Mononuclear cell (primary cell): ENCODE measurements around the gene UCK2. TPM values are rescaled to one million over a fixed set of nuclear protein-coding genes. Genes with fewer than 3 reads are reported as not detected.

ENCODE experiments used
- H3K27me3 ChIP-seq: 2 replicates; pipeline ENCODE4 v1.6.0; 2011; ENCODE audit warnings: low read length, control low read depth; ENCODE audit not compliant: insufficient read depth
- H3K4me1 ChIP-seq: 2 replicates; pipeline ENCODE4 v1.5.1; 2011; ENCODE audit warnings: mild to moderate bottlenecking, low read length, control low read depth; ENCODE audit not compliant: insufficient read depth
- H3K4me3 ChIP-seq: 2 replicates; pipeline ENCODE4 v1.5.1; 2011; ENCODE audit warnings: mild to moderate bottlenecking, low read length, moderate library complexity
- H3K9me3 ChIP-seq: 2 replicates; pipeline ENCODE4 v1.5.1; 2011; ENCODE audit warnings: low read depth, mild to moderate bottlenecking, control low read depth, low read length
- total RNA-seq: library from RNA; depleted of rRNA; stranded (reverse); fragments of >200 nt; gene quantifications from one replicate; pipeline ENCODE4 v1.2.3, GENCODE V29; 2012

The UCK2 gene
- total RNA-seq, 1 donor: 5.2 TPM

- H3K4me3 ChIP-seq: no peak overlapping the region
- H3K4me1 ChIP-seq: peaks cover 38% of the 10 kb centered on the region
- H3K9me3 ChIP-seq: no peaks in the 10 kb centered on the region
- no peaks in the 10 kb centered on the region for H3K27me3 ChIP-seq
These were observed 48.7 kb downstream of the UCK2 start for GRCh38 chr1:165876121-165876520.

- peaks cover 28% of the 10 kb centered on the region for H3K4me1 ChIP-seq
- no peaks in the 10 kb centered on the region for H3K27me3 ChIP-seq
- no peak overlapping the region for H3K4me3 ChIP-seq
- H3K9me3 ChIP-seq: no peaks in the 10 kb centered on the region
These were observed 50.0 kb downstream of the UCK2 start for GRCh38 chr1:165877411-165877810.

- H3K27me3 ChIP-seq: no peaks in the 10 kb centered on the region
- no peaks in the 10 kb centered on the region for H3K9me3 ChIP-seq
- no peak overlapping the region for H3K4me3 ChIP-seq
- peaks cover 30% of the 10 kb centered on the region for H3K4me1 ChIP-seq
These were observed 50.6 kb downstream of the UCK2 start for GRCh38 chr1:165877940-165878556.

GRCh38 chr1:165879946-165880345 is 52.5 kb downstream of the UCK2 start:
- Histone ChIP-seq H3K4me1 (peaks cover 45% of the 10 kb centered on the region), H3K27me3 (no peaks in the 10 kb centered on the region), H3K9me3 (no peaks in the 10 kb centered on the region), H3K4me3 (no peak overlapping the region)

- no peaks in the 10 kb centered on the region for H3K27me3 ChIP-seq
These were observed 53.6 kb downstream of the UCK2 start for GRCh38 chr1:165880993-165881392.

GRCh38 chr1:165882168-165882837 is 54.9 kb downstream of the UCK2 start:
- no peak overlapping the region for H3K4me3 ChIP-seq
- H3K27me3 ChIP-seq: no peaks in the 10 kb centered on the region
- H3K9me3 ChIP-seq: no peaks in the 10 kb centered on the region
- H3K4me1 ChIP-seq: peaks cover 43% of the 10 kb centered on the region

More at GRCh38 chr1:165880993-165881392, 53.6 kb downstream of the UCK2 start:
- Histone ChIP-seq H3K4me1 (peaks cover 43% of the 10 kb centered on the region), H3K9me3 (no peaks in the 10 kb centered on the region), H3K4me3 (no peak overlapping the region)

GRCh38 chr1:165883056-165883455 is 55.6 kb downstream of the UCK2 start:
- Histone ChIP-seq H3K9me3 (no peaks in the 10 kb centered on the region), H3K4me1 (peaks cover 39% of the 10 kb centered on the region), H3K4me3 (no peak overlapping the region), H3K27me3 (no peaks in the 10 kb centered on the region)

GRCh38 chr1:165884009-165884689 is 56.7 kb downstream of the UCK2 start:
- H3K4me3 ChIP-seq: no peak overlapping the region
- H3K27me3 ChIP-seq: no peaks in the 10 kb centered on the region
- H3K9me3 ChIP-seq: no peaks in the 10 kb centered on the region
- peaks cover 33% of the 10 kb centered on the region for H3K4me1 ChIP-seq

- no peaks in the 10 kb centered on the region for H3K27me3 ChIP-seq
- no peak overlapping the region for H3K4me3 ChIP-seq
- peaks cover 29% of the 10 kb centered on the region for H3K4me1 ChIP-seq
- H3K9me3 ChIP-seq: no peaks in the 10 kb centered on the region
These were observed 57.4 kb downstream of the UCK2 start for GRCh38 chr1:165884690-165885304.

GRCh38 chr1:165885305-165885694 is 57.9 kb downstream of the UCK2 start:
- Histone ChIP-seq H3K27me3 (no peaks in the 10 kb centered on the region), H3K4me1 (peaks cover 27% of the 10 kb centered on the region), H3K4me3 (no peak overlapping the region), H3K9me3 (no peaks in the 10 kb centered on the region)

- Histone ChIP-seq H3K27me3 (no peaks in the 10 kb centered on the region), H3K9me3 (no peaks in the 10 kb centered on the region), H3K4me3 (no peak overlapping the region), H3K4me1 (peaks cover 27% of the 10 kb centered on the region)
These were observed 58.8 kb downstream of the UCK2 start for GRCh38 chr1:165886193-165886592.

- Histone ChIP-seq H3K27me3 (no peaks in the 10 kb centered on the region), H3K9me3 (no peaks in the 10 kb centered on the region), H3K4me3 (no peak overlapping the region), H3K4me1 (peaks cover 27% of the 10 kb centered on the region)
These were observed 59.6 kb downstream of the UCK2 start for GRCh38 chr1:165886983-165887382.

- Histone ChIP-seq H3K4me3 (no peak overlapping the region), H3K4me1 (peaks cover 26% of the 10 kb centered on the region), H3K27me3 (no peaks in the 10 kb centered on the region), H3K9me3 (no peaks in the 10 kb centered on the region)
These were observed 60.6 kb downstream of the UCK2 start for GRCh38 chr1:165887877-165888551.

GRCh38 chr1:165888552-165888920 is 61.1 kb downstream of the UCK2 start:
- Histone ChIP-seq H3K4me1 (peaks cover 20% of the 10 kb centered on the region), H3K4me3 (no peak overlapping the region), H3K9me3 (no peaks in the 10 kb centered on the region), H3K27me3 (no peaks in the 10 kb centered on the region)

- Histone ChIP-seq H3K27me3 (no peaks in the 10 kb centered on the region), H3K9me3 (no peaks in the 10 kb centered on the region), H3K4me1 (no peaks in the 10 kb centered on the region), H3K4me3 (no peak overlapping the region)
These were observed 63.3 kb downstream of the UCK2 start for GRCh38 chr1:165890684-165891083.
